ENCODE data around the gene TAF12.
A peak's percentile ranks its signal among the peaks of the same experiment; 100 is the strongest.
"Not testable (repeated sequence)": the region's sequence is repeated elsewhere in the genome, so short reads cannot be mapped to it uniquely, and the experiment has no call there.

The TAF12 gene

GRCh38 chr1:28580722-28581530 lies 61.9 kb downstream of the TAF12 start:
- DNase-seq = peak; percentile 59

GRCh38 chr1:28579401-28579800 lies 63.5 kb downstream of the TAF12 start:
- no peak for DNase-seq

DNA sequence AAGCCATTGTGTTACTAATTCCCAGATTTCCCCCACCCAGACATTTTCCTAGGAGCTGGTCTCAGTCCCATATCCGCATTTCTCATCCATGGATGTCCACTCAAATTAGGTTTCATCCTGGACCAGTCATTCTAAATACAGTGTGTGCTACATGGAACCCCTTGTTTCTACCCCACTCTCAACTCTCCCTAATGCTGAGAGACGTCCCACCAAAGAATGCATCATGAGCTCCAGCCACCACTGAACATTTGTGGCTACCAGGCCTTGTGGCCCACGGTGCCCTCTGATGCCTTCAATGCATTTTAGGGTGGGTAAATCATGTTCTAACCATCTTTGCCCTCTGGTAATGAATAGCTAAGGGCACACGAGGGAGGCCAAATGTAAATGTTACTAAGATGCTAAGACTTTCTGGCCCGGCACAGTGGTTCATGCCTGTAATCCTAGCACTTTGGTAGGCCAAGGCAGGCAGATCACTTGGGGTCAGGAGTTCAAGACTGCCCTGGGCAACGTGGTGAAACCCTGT lies 64.1 kb downstream of the TAF12 start:
- DNase-seq = no peak

DNA sequence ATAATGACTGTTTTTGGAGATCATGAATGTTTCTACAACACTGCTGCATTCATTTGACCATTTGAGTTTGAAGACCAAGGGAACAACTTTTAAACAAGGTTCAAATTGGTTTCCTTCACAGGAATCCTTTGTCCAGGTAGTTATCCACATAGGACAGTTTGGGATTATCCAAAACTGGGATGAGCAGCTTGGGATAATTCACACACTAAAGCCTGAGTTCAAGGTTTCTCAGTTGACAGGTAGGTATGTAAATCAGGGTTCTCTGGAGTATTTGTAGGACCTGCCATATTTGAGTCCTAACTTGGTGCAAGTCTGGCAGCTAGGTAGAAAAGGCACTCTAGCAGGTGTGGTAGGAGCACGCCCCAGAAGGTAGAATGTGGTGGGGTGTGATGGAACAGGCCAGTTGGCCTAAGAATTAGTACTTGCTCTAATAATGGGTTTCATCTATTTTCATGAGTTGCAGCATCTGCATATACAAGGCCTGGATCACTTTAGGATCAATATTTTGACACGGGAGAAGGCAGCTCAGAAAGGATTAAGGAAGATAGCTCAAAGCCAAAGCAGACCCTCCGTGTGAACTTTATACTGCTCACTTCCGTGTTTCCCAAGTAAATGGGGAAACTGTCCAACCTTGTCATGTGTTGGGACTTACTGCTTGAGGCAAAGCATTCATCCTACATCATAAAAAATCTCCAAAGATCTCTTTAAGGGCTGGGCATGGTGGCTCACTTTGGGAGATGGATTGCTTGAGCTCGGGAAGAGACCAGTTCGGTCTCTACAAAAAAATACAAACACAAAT lies 64.9 kb downstream of the TAF12 start:
- DNase-seq = no peak

GRCh38 chr1:28577052-28577678 lies 65.7 kb downstream of the TAF12 start:
- no peak for DNase-seq

DNA sequence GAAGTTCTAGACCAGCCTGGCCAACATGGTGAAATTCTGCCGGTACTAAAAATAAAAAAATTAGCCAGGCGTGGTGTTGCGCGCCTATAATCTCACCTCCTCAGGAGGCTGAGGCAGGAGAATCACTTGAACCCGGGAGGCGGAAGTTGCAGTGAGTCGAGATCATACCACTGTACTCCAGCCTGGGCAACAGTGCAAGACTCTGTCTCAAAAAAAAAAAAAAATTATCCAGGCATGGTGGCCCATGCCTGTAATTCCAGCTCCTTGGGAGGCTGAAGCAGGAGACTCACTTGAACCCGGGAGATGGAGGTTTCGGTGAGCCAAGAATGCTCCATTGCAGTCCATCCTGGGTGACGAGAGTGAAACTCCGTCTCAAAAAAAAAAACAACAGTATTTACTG lies 69.3 kb downstream of the TAF12 start:
- DNase-seq = no peak

- not testable (repeated sequence) for DNase-seq
These were observed 70.0 kb downstream of the TAF12 start for GRCh38 chr1:28572891-28573290.

GRCh38 chr1:28571911-28572310 lies 71.0 kb downstream of the TAF12 start:
- no peak for DNase-seq

- no peak for DNase-seq
These were observed 75.9 kb downstream of the TAF12 start for GRCh38 chr1:28566931-28567330.

- DNase-seq = no peak
These were observed 77.1 kb downstream of the TAF12 start for GRCh38 chr1:28565726-28566125.

DNA sequence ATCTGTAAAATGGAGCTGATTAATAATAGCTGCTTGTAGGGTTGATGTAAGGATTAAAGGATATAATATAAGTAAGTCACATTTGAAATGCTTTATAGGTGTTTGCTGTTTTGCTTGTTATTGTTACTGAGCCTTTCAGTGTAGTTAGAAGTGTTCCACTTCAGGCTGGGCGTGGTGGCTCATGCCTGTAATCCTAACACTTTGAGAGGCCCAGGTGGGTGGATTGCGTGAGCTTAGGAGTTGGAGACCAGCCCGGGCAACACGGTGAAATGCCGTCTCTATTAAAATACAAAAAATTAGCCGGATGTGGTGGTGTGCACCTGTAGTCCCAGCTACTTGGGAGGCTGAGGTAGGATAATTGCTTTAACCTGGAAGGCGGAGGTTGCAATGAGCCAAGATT lies 77.8 kb downstream of the TAF12 start:
- no peak for DNase-seq

- no peak for DNase-seq
These were observed 78.6 kb downstream of the TAF12 start for GRCh38 chr1:28564310-28564709.

DNA sequence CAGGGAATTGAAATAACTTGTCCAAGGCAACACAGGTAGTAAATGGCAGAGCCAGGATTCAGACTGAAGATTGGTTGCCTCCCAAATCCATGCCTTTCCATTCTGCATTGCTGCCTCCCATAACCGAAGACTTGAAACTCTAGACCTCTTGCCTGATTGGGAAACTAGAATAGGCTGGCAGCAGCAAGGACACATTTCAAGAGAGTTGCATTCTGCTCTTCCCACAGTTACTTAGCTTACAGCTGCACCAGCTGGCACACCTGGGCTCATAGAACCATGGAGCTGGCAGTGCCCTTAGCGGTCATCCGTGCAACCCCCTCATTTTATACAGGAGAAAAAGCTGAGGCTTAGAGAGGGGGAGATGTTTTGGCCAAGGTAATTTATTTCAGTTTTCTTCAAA lies 82.0 kb downstream of the TAF12 start:
- no peak for DNase-seq

All from CD4-positive, alpha-beta T cell treated with Interferon gamma for 1 hour (primary cell).